Measurements from ENCODE around the gene ANKRD16. TPM values are rescaled to one million over a fixed set of nuclear protein-coding genes. Genes with fewer than 3 reads are reported as not detected.
"Not testable (repeated sequence)": the region's sequence is repeated elsewhere in the genome, so short reads cannot be mapped to it uniquely, and the experiment has no call there.

ANKRD16 gene
- polyA plus RNA-seq, 1 experiment, result 5.9 TPM

- Histone ChIP-seq H3K27ac (ENCODE audit: low read depth, low read length) (no peak overlapping the region), H3K9me3 (ENCODE audit: control insufficient read depth, insufficient read depth, low read length) (no peaks in the 10 kb centered on the region), H3K4me3 (ENCODE audit: low read depth, low read length) (peak overlapping the region; percentile 13; the same call in 1 of the 2 replicates), H3K27me3 (ENCODE audit: control insufficient read depth, insufficient read depth, low read length) (no peaks in the 10 kb centered on the region)
- ChIA-PET CTCF (interaction anchor here (3.0 kb wide), 1 partner anchor 15 kb away, joined by 16 read pairs; no protein-coding TSS in a partner anchor), POLR2A (interaction anchor here (1.0 kb wide), 1 partner anchor 73 kb away, joined by 3 read pairs; no protein-coding TSS in a partner anchor)
- TF ChIP-seq CTCF (IDR thresholded peaks at IDR 0.05; ENCODE audit: low read depth, low read length), result no peak
- DNase-seq (ENCODE audit: low read depth, low spot score), result no peak
Measured at GRCh38 chr10:5887641-5888040, 2.1 kb downstream of the ANKRD16 start.

GRCh38 chr10:5887029-5887428 is 2.7 kb downstream of the ANKRD16 start:
- DNase-seq (ENCODE audit: low read depth, low spot score), result no peak
- no peak for TF ChIP-seq CTCF (IDR thresholded peaks at IDR 0.05; ENCODE audit: low read depth, low read length)
- H3K9me3 ChIP-seq (ENCODE audit: control insufficient read depth, insufficient read depth, low read length), result no peaks in the 10 kb centered on the region
- H3K4me3 ChIP-seq (ENCODE audit: low read depth, low read length), result no peak overlapping the region
- ChIA-PET CTCF (interaction anchor here (3.0 kb wide), 1 partner anchor 14 kb away, joined by 16 read pairs; no protein-coding TSS in a partner anchor), POLR2A (interaction anchor here (0.7 kb wide), 3 partner anchors 42 to 905 kb away, joined by 6 read pairs; no protein-coding TSS in a partner anchor)
- no peak overlapping the region for H3K27ac ChIP-seq (ENCODE audit: low read depth, low read length)
- no peaks in the 10 kb centered on the region for H3K27me3 ChIP-seq (ENCODE audit: control insufficient read depth, insufficient read depth, low read length)

GRCh38 chr10:5885619-5886018 is 4.1 kb downstream of the ANKRD16 start:
- no peaks in the 10 kb centered on the region for H3K9me3 ChIP-seq (ENCODE audit: control insufficient read depth, insufficient read depth, low read length)
- H3K27ac ChIP-seq (ENCODE audit: low read depth, low read length), result no peak overlapping the region
- DNase-seq (ENCODE audit: low read depth, low spot score), result no peak
- no peak for TF ChIP-seq CTCF (IDR thresholded peaks at IDR 0.05; ENCODE audit: low read depth, low read length)
- H3K4me3 ChIP-seq (ENCODE audit: low read depth, low read length), result no peak overlapping the region
- H3K27me3 ChIP-seq (ENCODE audit: control insufficient read depth, insufficient read depth, low read length), result no peaks in the 10 kb centered on the region
- CTCF ChIA-PET, result interaction anchor here (0.5 to 3.0 kb wide), 4 partner anchors 13 to 1071 kb away, joined by 4 to 16 read pairs (median 4); no protein-coding TSS in a partner anchor
- POLR2A ChIA-PET, result no interaction called here

- H3K9me3 ChIP-seq (ENCODE audit: control insufficient read depth, insufficient read depth, low read length), result no peaks in the 10 kb centered on the region
- CTCF ChIA-PET, result interaction anchor here (0.8 to 1.1 kb wide), 2 partner anchors 9 to 88 kb away, joined by 4 to 5 read pairs; no protein-coding TSS in a partner anchor
- no peaks in the 10 kb centered on the region for H3K27me3 ChIP-seq (ENCODE audit: control insufficient read depth, insufficient read depth, low read length)
- H3K4me3 ChIP-seq (ENCODE audit: low read depth, low read length), result no peak overlapping the region
- no peak for DNase-seq (ENCODE audit: low read depth, low spot score)
- POLR2A ChIA-PET, result no interaction called here
- no peak for TF ChIP-seq CTCF (IDR thresholded peaks at IDR 0.05; ENCODE audit: low read depth, low read length)
- no peak overlapping the region for H3K27ac ChIP-seq (ENCODE audit: low read depth, low read length)
Measured at GRCh38 chr10:5882961-5883360, 6.7 kb downstream of the ANKRD16 start.

GRCh38 chr10:5877041-5877440 is 12.7 kb downstream of the ANKRD16 start:
- H3K27me3 ChIP-seq (ENCODE audit: control insufficient read depth, insufficient read depth, low read length); H3K27ac ChIP-seq (ENCODE audit: low read depth, low read length); H3K4me3 ChIP-seq (ENCODE audit: low read depth, low read length); H3K9me3 ChIP-seq (ENCODE audit: control insufficient read depth, insufficient read depth, low read length); DNase-seq (ENCODE audit: low read depth, low spot score); POLR2A ChIA-PET: not testable (repeated sequence)
- CTCF ChIA-PET, result interaction anchor here (0.7 kb wide), 1 partner anchor 59 kb away, joined by 3 read pairs; no protein-coding TSS in a partner anchor

Data from AG04450 (cell line).